Endodermal cell (in vitro differentiated cells): Measurements from ENCODE around the gene BATF. TPM values are rescaled to one million over a fixed set of nuclear protein-coding genes. Genes with fewer than 3 reads are reported as not detected.

Experiments
- DNase-seq: peaks from one replicate; pipeline ENCODE4 v3.0.0-alpha.2; 2017
- H3K27ac ChIP-seq: 2 replicates; pipeline ENCODE4 v1.5.1; 2013; ENCODE audit warnings: mild to moderate bottlenecking, low read depth, low read length, moderate library complexity
- H3K27me3 ChIP-seq: 2 replicates; pipeline ENCODE4 v1.6.1; 2013; ENCODE audit warnings: mild to moderate bottlenecking, low read length, moderate library complexity; ENCODE audit not compliant: insufficient read depth, control insufficient read depth, poor library complexity, severe bottlenecking
- H3K36me3 ChIP-seq: 2 replicates; pipeline ENCODE4 v1.7.0; 2013; ENCODE audit warnings: mild to moderate bottlenecking, low read length, moderate library complexity; ENCODE audit not compliant: control insufficient read depth, insufficient read depth
- H3K4me1 ChIP-seq: one replicate; pipeline ENCODE4 v1.7.0; 2013; ENCODE audit warnings: low read length; ENCODE audit not compliant: control insufficient read depth, insufficient read depth
- H3K4me3 ChIP-seq: 2 replicates; pipeline ENCODE4 v1.5.1; 2013; ENCODE audit warnings: mild to moderate bottlenecking, low read length, moderate library complexity
- H3K9ac ChIP-seq: 2 replicates; pipeline ENCODE4 v1.6.1; 2013; ENCODE audit warnings: mild to moderate bottlenecking, low read length, moderate library complexity; ENCODE audit not compliant: poor library complexity, severe bottlenecking; ENCODE audit errors: extremely low read depth
- H3K9me3 ChIP-seq: 2 replicates; pipeline ENCODE4 v1.6.1; 2013; ENCODE audit warnings: mild to moderate bottlenecking, low read length, moderate library complexity; ENCODE audit not compliant: control insufficient read depth
- H3K27ac Mint-ChIP-seq: 2 replicates; pipeline ENCODE4 v1.8.0; 2020; ENCODE audit warnings: mixed read lengths
- H3K27me3 Mint-ChIP-seq: 2 replicates; pipeline ENCODE4 v1.8.0; 2021; ENCODE audit warnings: mild to moderate bottlenecking, mixed read lengths; ENCODE audit not compliant: insufficient read depth
- H3K36me3 Mint-ChIP-seq: 2 replicates; pipeline ENCODE4 v1.8.0; 2020; ENCODE audit warnings: low read depth, mixed read lengths
- H3K4me1 Mint-ChIP-seq: 2 replicates; pipeline ENCODE4 v1.8.0; 2020; ENCODE audit warnings: mixed read lengths
- H3K4me3 Mint-ChIP-seq: 2 replicates; pipeline ENCODE4 v1.8.0; 2020; ENCODE audit warnings: mild to moderate bottlenecking, moderate library complexity, mixed read lengths
- H3K9me3 Mint-ChIP-seq: 2 replicates; pipeline ENCODE4 v1.8.0; 2020; ENCODE audit warnings: mild to moderate bottlenecking, mixed read lengths
- WGBS, 2 experiments: methylation state at CpG; one replicate each; pipeline versions ENCODE4 v1.1.5 to v1.1.7; 2013; ENCODE audit warnings: missing lambda C conversion rate in 2 of 2, mixed read lengths in 1 of 2; ENCODE audit not compliant: insufficient coverage in 1 of 2, insufficient read length in 1 of 2; 5-methylcytosine and 5-hydroxymethylcytosine counted together
- total RNA-seq, 2 donors: library from RNA; stranded (reverse); fragmentation: NEBNext Ultra II Directional in 1 of 2; extraction: Animal tissue kit (Norgen Biotek cat#: 25700) in 1 of 2; gene quantifications; 2 replicates in 1 of 2; 3 replicates in 1 of 2; pipeline ENCODE4 v1.2.1, GENCODE V29; 2021
- TF ChIP-seq, protein P1 (sequence below): fragments of 200-600 bp; sonication (generic); conservative IDR thresholded peaks from 2 replicates; pipeline ENCODE4 v1.5.0; 2021; ENCODE audit warnings: antibody characterized with exemption, mild to moderate bottlenecking

The BATF gene
- total RNA-seq, 2 donors from 2014 or later = not detected

DNA sequence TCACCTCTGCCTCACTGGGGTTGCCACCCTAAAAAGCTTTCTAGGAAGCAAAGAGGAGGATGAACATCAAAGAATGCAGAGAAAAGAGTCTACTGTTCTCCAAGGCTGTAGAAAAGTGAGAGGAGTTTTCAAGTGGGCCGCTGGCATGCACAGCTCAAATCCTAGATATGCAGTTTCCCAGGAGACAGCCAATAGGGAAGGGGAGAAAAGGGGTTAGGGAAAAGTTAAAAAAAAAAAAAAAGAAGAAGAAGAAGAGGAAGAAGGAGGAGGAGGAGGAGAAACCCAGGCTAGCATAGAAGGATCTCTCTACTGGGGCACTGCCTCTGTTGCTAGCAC, 682 bp downstream of the BATF start:
- no peaks in the 10 kb centered on the region for H3K36me3 ChIP-seq
- Mint-ChIP-seq H3K4me3 (no peak overlapping the region), H3K4me1 (peaks cover 20% of the 10 kb centered on the region), H3K27ac (no peak overlapping the region), H3K27me3 (peaks cover 7% of the 10 kb centered on the region), H3K36me3 (no peaks in the 10 kb centered on the region), H3K9me3 (no peaks in the 10 kb centered on the region)
- H3K27ac ChIP-seq = no peak overlapping the region
- 88 to 91% methylated on average over 1 of the region's 1 CpG for WGBS, 2 experiments
- no peaks in the 10 kb centered on the region for H3K9me3 ChIP-seq
- no peak overlapping the region for H3K4me3 ChIP-seq
- no peak for DNase-seq
- H3K4me1 ChIP-seq = peaks cover 14% of the 10 kb centered on the region
- H3K27me3 ChIP-seq = no peaks in the 10 kb centered on the region
- TF ChIP-seq, protein P1, sequence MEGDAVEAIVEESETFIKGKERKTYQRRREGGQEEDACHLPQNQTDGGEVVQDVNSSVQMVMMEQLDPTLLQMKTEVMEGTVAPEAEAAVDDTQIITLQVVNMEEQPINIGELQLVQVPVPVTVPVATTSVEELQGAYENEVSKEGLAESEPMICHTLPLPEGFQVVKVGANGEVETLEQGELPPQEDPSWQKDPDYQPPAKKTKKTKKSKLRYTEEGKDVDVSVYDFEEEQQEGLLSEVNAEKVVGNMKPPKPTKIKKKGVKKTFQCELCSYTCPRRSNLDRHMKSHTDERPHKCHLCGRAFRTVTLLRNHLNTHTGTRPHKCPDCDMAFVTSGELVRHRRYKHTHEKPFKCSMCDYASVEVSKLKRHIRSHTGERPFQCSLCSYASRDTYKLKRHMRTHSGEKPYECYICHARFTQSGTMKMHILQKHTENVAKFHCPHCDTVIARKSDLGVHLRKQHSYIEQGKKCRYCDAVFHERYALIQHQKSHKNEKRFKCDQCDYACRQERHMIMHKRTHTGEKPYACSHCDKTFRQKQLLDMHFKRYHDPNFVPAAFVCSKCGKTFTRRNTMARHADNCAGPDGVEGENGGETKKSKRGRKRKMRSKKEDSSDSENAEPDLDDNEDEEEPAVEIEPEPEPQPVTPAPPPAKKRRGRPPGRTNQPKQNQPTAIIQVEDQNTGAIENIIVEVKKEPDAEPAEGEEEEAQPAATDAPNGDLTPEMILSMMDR = no peak
- H3K9ac ChIP-seq = no peak overlapping the region

DNA sequence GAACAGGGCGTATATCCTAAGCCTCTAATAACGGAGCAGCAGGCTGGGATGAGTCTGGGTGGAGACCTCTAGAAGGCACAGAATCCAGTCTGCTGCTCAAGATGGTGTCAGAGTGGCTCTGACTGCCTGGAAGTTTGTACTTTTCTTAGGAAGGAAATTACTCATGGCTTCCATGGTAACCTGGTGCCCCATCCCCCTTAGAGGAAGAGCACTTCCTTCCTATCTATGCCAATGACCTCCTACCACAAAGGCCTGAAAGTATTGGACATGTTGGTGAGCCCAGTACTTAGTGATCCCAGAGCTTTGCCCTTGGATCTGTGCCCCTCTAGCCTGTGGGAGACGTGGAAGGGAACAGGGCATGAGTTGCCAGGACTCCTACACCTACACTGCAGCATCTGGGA, 1.5 kb downstream of the BATF start:
- no peak overlapping the region for H3K9ac ChIP-seq

GRCh38 chr14:75525969-75526368, 3.7 kb downstream of the BATF start:
- 90 to 100% methylated on average over 1 of the region's 1 CpG for WGBS, 2 experiments
- H3K9ac ChIP-seq = no peak overlapping the region
- H3K27ac ChIP-seq = no peak overlapping the region
- TF ChIP-seq, protein P1 = no peak
- no peaks in the 10 kb centered on the region for H3K36me3 ChIP-seq
- DNase-seq = no peak
- H3K4me3 ChIP-seq = no peak overlapping the region
- H3K4me1 Mint-ChIP-seq = peaks cover 18% of the 10 kb centered on the region
- H3K36me3 Mint-ChIP-seq = no peaks in the 10 kb centered on the region
- no peaks in the 10 kb centered on the region for H3K9me3 Mint-ChIP-seq
- H3K4me1 ChIP-seq = peaks cover 14% of the 10 kb centered on the region
- H3K27ac Mint-ChIP-seq = no peak overlapping the region
- no peak overlapping the region for H3K4me3 Mint-ChIP-seq
- H3K27me3 ChIP-seq = no peaks in the 10 kb centered on the region
- peaks cover 7% of the 10 kb centered on the region for H3K27me3 Mint-ChIP-seq
- no peaks in the 10 kb centered on the region for H3K9me3 ChIP-seq

More for the DNA sequence above, 1.5 kb downstream of the BATF start:
- H3K9me3 Mint-ChIP-seq = no peaks in the 10 kb centered on the region
- no peaks in the 10 kb centered on the region for H3K36me3 Mint-ChIP-seq
- Histone ChIP-seq H3K27ac (no peak overlapping the region), H3K9me3 (no peaks in the 10 kb centered on the region), H3K4me3 (no peak overlapping the region), H3K36me3 (no peaks in the 10 kb centered on the region), H3K27me3 (no peaks in the 10 kb centered on the region), H3K4me1 (peaks cover 14% of the 10 kb centered on the region)
- H3K4me1 Mint-ChIP-seq = peaks cover 20% of the 10 kb centered on the region
- no peak overlapping the region for H3K4me3 Mint-ChIP-seq
- DNase-seq = no peak
- WGBS, 2 experiments = 74 to 95% methylated on average over 3 of the region's 3 CpGs
- H3K27ac Mint-ChIP-seq = no peak overlapping the region
- peaks cover 7% of the 10 kb centered on the region for H3K27me3 Mint-ChIP-seq
- TF ChIP-seq, protein P1 = no peak
